NCI-H2107 (cell line): ENCODE measurements around the gene DUSP23.
A peak's percentile ranks its signal among the peaks of the same experiment; 100 is the strongest.

Source experiments
- DNase-seq: peaks from one replicate; lab custom pipeline; 2025; lab: John Stamatoyannopoulos, UW

The DUSP23 gene

GRCh38 chr1:159780583-159781582, at the start of gene DUSP23:
Gene DUSP23 (plus strand): TSS chr1:159780962. CDS start chr1:159781101, 139 bp downstream.
- DNase-seq = peak; percentile 98

GRCh38 chr1:159737238-159737916, 43.4 kb upstream of the DUSP23 start:
- DNase-seq = no peak

- no peak for DNase-seq
Observed at GRCh38 chr1:159743651-159744410, 36.9 kb upstream of the DUSP23 start.

- no peak for DNase-seq
Observed at GRCh38 chr1:159746666-159747065, 34.1 kb upstream of the DUSP23 start.

GRCh38 chr1:159748370-159748769, 32.4 kb upstream of the DUSP23 start:
- no peak for DNase-seq

- no peak for DNase-seq
Observed at GRCh38 chr1:159749630-159750029, 31.1 kb upstream of the DUSP23 start.

GRCh38 chr1:159750621-159751020, 30.1 kb upstream of the DUSP23 start:
- no peak for DNase-seq

- DNase-seq = no peak
Observed at GRCh38 chr1:159751031-159751430, 29.7 kb upstream of the DUSP23 start.

- DNase-seq = no peak
Observed at GRCh38 chr1:159752135-159752580, 28.6 kb upstream of the DUSP23 start.

GRCh38 chr1:159753386-159753785, 27.4 kb upstream of the DUSP23 start:
- no peak for DNase-seq

- no peak for DNase-seq
Observed at GRCh38 chr1:159755451-159756007, 25.2 kb upstream of the DUSP23 start.

GRCh38 chr1:159756397-159756796, 24.4 kb upstream of the DUSP23 start:
- DNase-seq = no peak

GRCh38 chr1:159763686-159764085, 17.1 kb upstream of the DUSP23 start:
- no peak for DNase-seq

- no peak for DNase-seq
Observed at GRCh38 chr1:159765806-159766205, 15.0 kb upstream of the DUSP23 start.

GRCh38 chr1:159771127-159771895, 9.5 kb upstream of the DUSP23 start:
- no peak for DNase-seq

GRCh38 chr1:159774465-159774864, 6.3 kb upstream of the DUSP23 start:
- DNase-seq = no peak

GRCh38 chr1:159775716-159776115, 5.0 kb upstream of the DUSP23 start:
- DNase-seq = no peak

GRCh38 chr1:159778266-159778665, 2.5 kb upstream of the DUSP23 start:
- no peak for DNase-seq

GRCh38 chr1:159779403-159779851, 1.3 kb upstream of the DUSP23 start:
- DNase-seq = no peak

- DNase-seq = no peak
Observed at GRCh38 chr1:159781992-159782391, 1.2 kb downstream of the DUSP23 start.

GRCh38 chr1:159783724-159784123, 3.0 kb downstream of the DUSP23 start:
- DNase-seq = no peak
